Measurements from ENCODE around the gene EXOC4.

Gene EXOC4

GRCh38 chr7:133706016-133706415 lies 453.1 kb downstream of the EXOC4 start:
- DNase-seq (ENCODE audit: low spot score): no peak

- DNase-seq (ENCODE audit: low spot score): no peak
Observed at GRCh38 chr7:133709036-133709880, 456.4 kb downstream of the EXOC4 start.

GRCh38 chr7:133712544-133712943 lies 459.7 kb downstream of the EXOC4 start:
- no peak for DNase-seq (ENCODE audit: low spot score)

- DNase-seq (ENCODE audit: low spot score): no peak
Observed at GRCh38 chr7:133714654-133715053, 461.8 kb downstream of the EXOC4 start.

GRCh38 chr7:133718131-133718530 lies 465.3 kb downstream of the EXOC4 start:
- no peak for DNase-seq (ENCODE audit: low spot score)

- DNase-seq (ENCODE audit: low spot score): no peak
Observed at GRCh38 chr7:133723044-133723443, 470.2 kb downstream of the EXOC4 start.

GRCh38 chr7:133724148-133724547 lies 471.3 kb downstream of the EXOC4 start:
- DNase-seq (ENCODE audit: low spot score): no peak

- no peak for DNase-seq (ENCODE audit: low spot score)
Observed at GRCh38 chr7:133724694-133725093, 471.8 kb downstream of the EXOC4 start.

- no peak for DNase-seq (ENCODE audit: low spot score)
Observed at GRCh38 chr7:133727476-133728214, 474.8 kb downstream of the EXOC4 start.

- no peak for DNase-seq (ENCODE audit: low spot score)
Observed at GRCh38 chr7:133730360-133730759, 477.5 kb downstream of the EXOC4 start.

GRCh38 chr7:133733401-133733800 lies 480.5 kb downstream of the EXOC4 start:
- no peak for DNase-seq (ENCODE audit: low spot score)

- DNase-seq (ENCODE audit: low spot score): no peak
Observed at GRCh38 chr7:133735222-133735621, 482.3 kb downstream of the EXOC4 start.

- DNase-seq (ENCODE audit: low spot score): no peak
Observed at GRCh38 chr7:133739817-133740216, 486.9 kb downstream of the EXOC4 start.

- DNase-seq (ENCODE audit: low spot score): no peak
Observed at GRCh38 chr7:133741078-133741477, 488.2 kb downstream of the EXOC4 start.

GRCh38 chr7:133741703-133742102 lies 488.8 kb downstream of the EXOC4 start:
- DNase-seq (ENCODE audit: low spot score): no peak

- peak; percentile 11 for DNase-seq (ENCODE audit: low spot score)
Observed at GRCh38 chr7:133742709-133743538, 490.0 kb downstream of the EXOC4 start.

GRCh38 chr7:133744451-133744850 lies 491.6 kb downstream of the EXOC4 start:
- no peak for DNase-seq (ENCODE audit: low spot score)

GRCh38 chr7:133746305-133746704 lies 493.4 kb downstream of the EXOC4 start:
- DNase-seq (ENCODE audit: low spot score): no peak

- no peak for DNase-seq (ENCODE audit: low spot score)
Observed at GRCh38 chr7:133746847-133747246, 494.0 kb downstream of the EXOC4 start.

GRCh38 chr7:133748443-133749407 lies 495.8 kb downstream of the EXOC4 start:
- no peak for DNase-seq (ENCODE audit: low spot score)

GRCh38 chr7:133750287-133750686 lies 497.4 kb downstream of the EXOC4 start:
- DNase-seq (ENCODE audit: low spot score): no peak

Data from Ammon's horn (tissue), 1 donor.